DMS53 (cell line): ENCODE measurements around the gene BICRAL.
"Not testable (repeated sequence)": the region's sequence is repeated elsewhere in the genome, so short reads cannot be mapped to it uniquely, and the experiment has no call there.

Source experiments
- DNase-seq: peaks from one replicate; lab custom pipeline; 2025; lab: John Stamatoyannopoulos, UW

Gene BICRAL

GRCh38 chr6:42781796-42782688 is at the start of gene BICRAL:
Gene BICRAL, plus strand, starts transcription at chr6:42782052. Its CDS starts 39,971 bp downstream, at chr6:42822023.
- peak; percentile 88 for DNase-seq

GRCh38 chr6:42733867-42734481 is 47.9 kb upstream of the BICRAL start:
- not testable (repeated sequence) for DNase-seq

- DNase-seq, result no peak
These were observed 45.9 kb upstream of the BICRAL start for GRCh38 chr6:42735976-42736375.

GRCh38 chr6:42740725-42741124 is 41.1 kb upstream of the BICRAL start:
- no peak for DNase-seq

- DNase-seq, result peak; percentile 70
These were observed 39.5 kb upstream of the BICRAL start for GRCh38 chr6:42742116-42742894.

- DNase-seq, result no peak
These were observed 37.4 kb upstream of the BICRAL start for GRCh38 chr6:42744351-42744893.

GRCh38 chr6:42745083-42745639 is 36.7 kb upstream of the BICRAL start:
- DNase-seq, result peak; percentile 69

- DNase-seq, result peak; percentile 99
These were observed 36.0 kb upstream of the BICRAL start, which contains the start of gene TBCC for GRCh38 chr6:42745640-42746462. Gene TBCC, minus strand, starts transcription at chr6:42746103. Its CDS starts 30 bp downstream, at chr6:42746073.

DNA sequence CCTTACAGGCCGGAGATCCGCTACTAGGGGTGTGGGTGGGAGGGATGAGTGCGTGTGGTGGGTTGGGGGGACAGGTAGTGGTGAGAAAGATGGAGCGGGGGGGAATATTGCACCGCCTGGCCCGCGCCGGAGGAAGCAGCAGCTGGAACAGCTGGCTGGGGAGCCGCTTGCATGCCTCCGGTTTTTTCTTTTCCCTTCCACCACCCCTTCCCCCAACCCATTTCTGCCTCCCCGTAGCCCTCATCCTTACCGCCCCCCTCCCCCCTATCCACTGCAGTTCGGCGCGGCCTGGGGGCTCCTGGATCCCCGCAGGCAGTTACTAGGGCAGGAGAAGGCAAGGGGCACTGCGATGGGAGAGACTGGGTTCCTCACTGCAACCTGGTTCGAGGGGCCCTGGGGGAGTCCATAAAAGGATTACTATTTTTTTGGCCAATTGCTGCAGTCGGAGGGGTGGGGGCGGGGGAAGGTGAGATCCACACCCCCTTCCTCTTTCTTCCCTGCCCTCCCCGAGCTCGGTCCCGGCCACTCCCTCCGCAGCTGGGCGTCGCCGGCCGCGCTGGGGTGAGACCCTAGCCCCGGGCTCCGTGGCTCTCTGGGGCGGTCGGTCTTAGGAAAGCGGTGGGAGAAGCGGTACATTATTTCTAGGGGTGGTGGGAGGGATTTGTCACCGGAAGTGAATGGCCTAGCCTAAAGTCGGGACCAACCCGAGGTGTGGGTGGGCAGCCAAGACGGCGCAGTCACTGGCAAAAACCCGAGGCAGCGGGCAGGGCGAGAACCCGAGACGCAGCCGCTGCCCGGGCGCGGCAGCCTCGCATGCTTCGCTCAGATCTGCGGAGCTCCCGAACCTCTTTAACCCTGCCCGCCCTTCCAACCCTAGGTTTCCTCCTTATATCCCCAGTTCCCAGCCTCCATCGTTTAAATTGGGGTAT is 35.1 kb upstream of the BICRAL start:
- DNase-seq, result peak; percentile 90

DNA sequence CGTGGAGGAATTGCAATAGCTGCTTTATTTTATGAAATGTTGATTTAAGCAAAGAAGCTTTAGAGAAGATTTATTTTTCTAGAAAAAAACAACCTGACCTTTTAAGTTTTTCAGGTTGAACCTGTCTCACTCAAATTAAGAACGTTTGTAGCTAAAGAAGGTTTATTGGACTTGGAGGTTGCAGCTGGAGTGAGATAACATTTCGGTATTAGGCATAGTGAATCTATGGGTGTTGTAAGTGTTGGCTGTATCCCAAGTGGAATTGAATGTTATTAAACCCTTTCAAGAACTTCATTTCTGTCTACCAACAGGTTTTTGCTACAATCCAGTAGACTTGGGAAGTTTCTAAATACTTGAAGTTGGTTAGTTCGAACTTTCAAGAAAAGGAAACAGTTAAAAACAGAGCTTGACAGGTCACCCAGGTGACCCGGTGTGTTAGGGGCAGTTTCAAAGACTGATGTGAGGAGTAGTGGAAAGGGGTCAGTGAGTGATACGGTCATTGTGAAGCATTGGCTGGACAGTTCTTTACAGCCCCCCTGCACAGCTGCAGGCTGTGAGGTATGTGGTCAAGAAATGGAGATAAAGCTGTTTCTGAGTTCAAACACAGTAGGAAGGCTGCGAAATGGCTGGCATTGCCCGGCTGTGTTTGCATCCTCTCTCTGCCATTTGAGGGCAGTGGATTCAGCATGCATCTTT is 33.5 kb upstream of the BICRAL start:
- DNase-seq, result no peak

DNA sequence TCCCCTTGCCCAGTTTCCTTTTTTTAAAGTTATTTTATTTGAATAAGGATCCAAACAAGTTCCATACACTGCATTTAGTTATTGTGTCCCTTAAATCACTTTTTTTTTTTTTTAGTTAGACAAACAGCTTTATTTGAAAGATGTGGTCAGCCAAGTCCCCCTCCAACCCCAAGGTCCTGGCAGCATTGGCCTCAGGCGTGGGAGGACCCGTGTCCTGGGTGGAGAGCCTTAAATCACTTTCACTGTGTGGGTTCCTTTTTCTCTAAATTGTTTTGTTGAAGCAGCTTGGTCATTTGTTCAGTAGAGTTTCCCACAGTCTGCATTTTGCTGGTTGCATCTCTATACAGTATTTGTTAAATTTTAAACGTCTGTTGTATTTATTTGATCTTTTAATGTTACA is 30.8 kb upstream of the BICRAL start:
- no peak for DNase-seq

GRCh38 chr6:42754759-42755158 is 27.1 kb upstream of the BICRAL start:
- DNase-seq, result no peak

DNA sequence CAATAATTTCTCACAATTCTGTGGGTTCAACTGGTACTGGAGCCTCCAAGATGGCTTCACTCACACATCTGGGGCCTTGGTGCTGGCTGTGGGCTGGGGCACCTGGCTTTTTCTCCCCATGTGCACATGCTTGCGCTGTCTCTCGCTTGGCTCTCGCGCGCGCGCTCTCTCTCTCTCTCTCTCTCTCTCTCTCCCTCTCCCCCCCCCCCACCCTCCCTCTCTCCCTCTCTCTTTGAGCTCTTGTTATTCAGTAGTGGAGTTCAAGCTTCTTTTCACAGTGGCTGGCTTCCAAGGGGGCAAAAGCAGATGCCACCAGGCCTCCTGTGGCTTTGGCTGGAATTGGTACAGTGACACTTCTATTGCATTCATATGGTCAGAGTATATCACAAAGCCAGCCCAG is 25.1 kb upstream of the BICRAL start:
- no peak for DNase-seq

DNA sequence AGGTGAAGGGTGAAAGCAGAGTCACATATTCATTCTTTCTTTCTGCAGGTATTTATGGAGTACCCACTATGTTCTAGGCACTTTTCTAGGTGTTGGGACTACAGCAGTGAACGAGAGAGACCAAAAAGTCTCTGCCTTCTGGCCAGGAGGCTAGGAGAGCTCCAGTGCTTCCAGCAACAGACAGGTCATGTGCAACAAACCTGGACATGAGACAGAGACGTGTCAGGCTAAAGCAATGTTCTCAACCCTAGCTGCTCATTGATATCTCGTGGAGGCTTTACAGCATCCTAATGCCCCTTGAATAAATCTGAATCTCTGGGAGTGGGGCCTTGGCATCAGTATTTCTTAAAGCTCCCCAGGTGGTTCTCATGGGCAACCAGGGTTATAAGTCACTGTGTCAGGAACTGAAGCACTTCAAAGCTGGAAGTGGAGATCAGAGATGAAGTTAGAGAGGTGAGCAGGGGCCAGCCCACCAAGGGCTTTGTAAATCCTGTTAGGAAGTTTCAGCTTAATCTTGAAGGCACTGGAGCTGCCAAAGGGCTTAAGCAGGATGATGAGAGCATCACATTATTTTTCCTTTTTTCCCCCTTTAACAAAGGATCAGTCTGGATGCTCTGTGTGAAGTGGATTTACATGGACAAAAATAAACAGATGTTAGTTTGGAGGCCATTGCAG is 23.0 kb upstream of the BICRAL start:
- DNase-seq, result no peak

DNA sequence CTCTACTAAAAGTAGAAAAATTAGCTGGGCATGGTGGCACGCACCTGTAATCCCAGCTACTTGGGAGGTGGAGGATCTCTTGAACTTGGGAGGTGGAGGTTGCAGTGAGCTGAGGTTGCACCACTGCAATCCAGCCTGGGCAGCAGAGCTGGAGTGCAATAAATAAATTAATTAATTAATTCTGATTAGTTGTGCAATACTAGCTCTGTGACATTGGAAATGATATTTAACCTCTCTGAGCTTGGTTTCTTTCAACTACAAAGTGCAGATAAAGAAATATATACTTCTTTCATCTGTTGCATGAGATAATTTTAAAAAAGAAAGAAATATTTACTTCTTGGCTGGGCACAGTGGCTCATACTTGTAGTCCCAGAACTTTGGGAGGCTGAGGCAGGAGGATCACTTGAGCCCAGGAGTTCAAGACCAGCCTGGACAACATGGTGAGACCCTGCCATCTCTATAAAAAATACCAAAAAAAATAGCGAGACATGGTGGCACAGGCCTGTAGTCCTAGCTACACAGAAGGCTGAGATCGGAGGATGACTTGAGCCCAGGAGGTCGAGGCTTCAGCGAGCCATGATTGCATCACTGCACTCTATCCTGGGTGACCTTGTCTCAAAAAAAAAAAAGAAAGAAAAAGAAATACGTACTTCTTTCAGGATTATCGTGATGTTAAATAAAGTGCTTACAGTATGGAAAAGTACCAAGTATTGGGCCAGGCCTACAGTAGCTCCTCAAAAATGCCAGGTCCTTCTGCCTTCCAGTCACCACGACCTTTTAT is 20.4 kb upstream of the BICRAL start:
- no peak for DNase-seq

DNA sequence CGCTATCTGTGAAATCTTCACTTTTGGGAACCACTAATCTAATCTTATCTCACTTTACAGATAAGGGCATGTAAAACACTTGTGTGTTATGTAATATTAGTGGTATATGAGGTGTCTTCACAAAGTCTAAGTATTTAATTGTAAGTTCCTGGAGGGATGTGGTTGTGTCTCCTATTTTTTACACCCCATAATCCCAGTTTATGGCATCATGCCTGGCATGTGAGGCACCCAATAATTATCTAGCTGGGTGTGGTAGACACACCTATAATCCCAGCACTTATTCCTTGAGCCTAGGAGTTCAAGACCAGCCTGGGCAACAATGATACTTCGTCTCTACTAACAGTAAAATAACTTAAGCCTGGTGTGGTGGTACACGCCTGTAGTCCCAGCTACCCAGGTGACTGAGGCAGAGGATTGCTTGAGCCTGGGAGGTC is 19.4 kb upstream of the BICRAL start:
- no peak for DNase-seq

- no peak for DNase-seq
These were observed 18.9 kb upstream of the BICRAL start for GRCh38 chr6:42762950-42763349.
